Stimulated activated CD4-positive, alpha-beta T cell treated with anti-CD3 and anti-CD28 coated beads, Interleukin-4, amount 100 ng/mL, for 24 hours (primary cell): ENCODE results near the gene EPHB6.

ENCODE experiments used
- DNase-seq: peaks from one replicate; pipeline ENCODE4 v3.0.0-alpha.2; 2020

EPHB6 gene, protein sequence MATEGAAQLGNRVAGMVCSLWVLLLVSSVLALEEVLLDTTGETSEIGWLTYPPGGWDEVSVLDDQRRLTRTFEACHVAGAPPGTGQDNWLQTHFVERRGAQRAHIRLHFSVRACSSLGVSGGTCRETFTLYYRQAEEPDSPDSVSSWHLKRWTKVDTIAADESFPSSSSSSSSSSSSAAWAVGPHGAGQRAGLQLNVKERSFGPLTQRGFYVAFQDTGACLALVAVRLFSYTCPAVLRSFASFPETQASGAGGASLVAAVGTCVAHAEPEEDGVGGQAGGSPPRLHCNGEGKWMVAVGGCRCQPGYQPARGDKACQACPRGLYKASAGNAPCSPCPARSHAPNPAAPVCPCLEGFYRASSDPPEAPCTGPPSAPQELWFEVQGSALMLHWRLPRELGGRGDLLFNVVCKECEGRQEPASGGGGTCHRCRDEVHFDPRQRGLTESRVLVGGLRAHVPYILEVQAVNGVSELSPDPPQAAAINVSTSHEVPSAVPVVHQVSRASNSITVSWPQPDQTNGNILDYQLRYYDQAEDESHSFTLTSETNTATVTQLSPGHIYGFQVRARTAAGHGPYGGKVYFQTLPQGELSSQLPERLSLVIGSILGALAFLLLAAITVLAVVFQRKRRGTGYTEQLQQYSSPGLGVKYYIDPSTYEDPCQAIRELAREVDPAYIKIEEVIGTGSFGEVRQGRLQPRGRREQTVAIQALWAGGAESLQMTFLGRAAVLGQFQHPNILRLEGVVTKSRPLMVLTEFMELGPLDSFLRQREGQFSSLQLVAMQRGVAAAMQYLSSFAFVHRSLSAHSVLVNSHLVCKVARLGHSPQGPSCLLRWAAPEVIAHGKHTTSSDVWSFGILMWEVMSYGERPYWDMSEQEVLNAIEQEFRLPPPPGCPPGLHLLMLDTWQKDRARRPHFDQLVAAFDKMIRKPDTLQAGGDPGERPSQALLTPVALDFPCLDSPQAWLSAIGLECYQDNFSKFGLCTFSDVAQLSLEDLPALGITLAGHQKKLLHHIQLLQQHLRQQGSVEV

GRCh38 chr7:142854372-142855113 lies at the start of gene EPHB6:
TSS of gene EPHB6 (plus strand) at chr7:142855076. CDS start at chr7:142863228, 8,152 bp downstream.
- DNase-seq = peak; percentile 60

DNA sequence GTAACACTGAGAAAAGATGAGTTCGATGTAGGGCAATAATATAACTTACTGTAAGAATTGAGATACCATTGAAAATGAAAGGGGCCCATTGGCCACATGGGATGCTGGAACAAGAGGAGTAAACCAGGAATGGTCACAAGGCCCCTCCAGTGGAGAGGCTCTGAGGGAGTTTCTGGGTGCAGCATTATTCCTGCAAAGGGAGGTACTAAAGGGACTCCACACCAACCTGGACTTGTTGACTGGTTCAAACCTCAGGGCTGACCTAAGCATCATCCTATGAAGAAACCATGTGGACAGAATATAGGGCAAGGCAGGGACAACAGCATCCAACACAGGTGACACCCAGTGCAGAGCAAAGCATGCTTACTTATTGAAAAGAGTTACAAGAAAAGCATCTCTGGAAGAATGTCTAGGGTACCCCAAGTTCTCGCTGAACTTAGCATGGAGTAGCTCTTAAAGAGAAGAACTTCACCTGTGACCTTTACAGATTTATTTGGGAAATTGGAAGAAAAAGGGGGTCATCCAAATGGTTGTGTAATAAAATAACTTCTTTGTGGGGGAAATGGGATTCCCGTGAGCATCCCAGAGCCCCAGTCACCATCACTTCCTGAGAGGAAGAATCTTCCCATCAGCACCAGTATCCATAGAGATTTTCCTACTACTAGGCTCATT lies 49.4 kb upstream of the EPHB6 start:
- DNase-seq = no peak

- DNase-seq = no peak
These were observed 48.9 kb upstream of the EPHB6 start for GRCh38 chr7:142806022-142806356.

GRCh38 chr7:142806957-142807356 lies 47.9 kb upstream of the EPHB6 start:
- DNase-seq = no peak

- DNase-seq = peak; percentile 69
These were observed 46.9 kb upstream of the EPHB6 start for GRCh38 chr7:142807855-142808460.

- DNase-seq = no peak
These were observed 46.4 kb upstream of the EPHB6 start for GRCh38 chr7:142808461-142808801.

DNA sequence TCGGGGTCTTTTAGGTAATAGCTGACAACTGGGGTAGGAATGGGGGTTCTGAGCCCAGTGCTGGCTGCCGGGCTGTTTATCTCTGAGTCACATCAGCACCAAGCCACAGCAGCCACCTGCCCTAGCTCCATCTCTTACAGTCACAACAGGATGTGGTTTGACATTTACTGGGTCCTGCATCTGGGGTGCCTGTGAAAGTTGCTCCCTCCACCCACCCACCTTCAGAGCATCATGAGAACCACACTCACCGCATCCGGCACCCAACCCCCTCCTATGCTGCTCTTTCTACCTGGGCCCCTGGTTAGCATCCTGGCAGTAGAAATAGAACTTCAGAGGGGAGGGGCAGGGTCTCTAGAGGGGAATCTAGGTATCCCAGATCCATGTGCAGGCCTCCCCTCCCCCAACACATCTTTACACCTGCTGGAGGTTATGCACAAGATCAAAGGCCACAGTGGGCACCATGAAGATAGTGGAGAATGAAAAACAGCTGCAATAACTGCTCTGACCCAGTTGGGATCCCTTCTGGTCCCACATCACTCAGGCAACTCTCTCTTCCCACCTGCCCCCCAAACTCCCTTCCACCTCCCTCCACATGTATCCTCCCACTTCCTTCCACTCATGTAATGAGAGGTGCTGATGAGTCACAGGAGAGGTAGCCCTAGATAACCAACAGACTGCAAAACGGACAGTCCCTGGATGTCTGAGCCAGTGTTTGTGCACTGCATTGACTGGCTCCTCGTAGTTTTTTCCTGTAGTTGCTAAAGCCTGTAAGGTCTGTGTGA lies 45.9 kb upstream of the EPHB6 start:
- DNase-seq = peak; percentile 96

- no peak for DNase-seq
These were observed 45.2 kb upstream of the EPHB6 start for GRCh38 chr7:142809671-142810070.

GRCh38 chr7:142811154-142811737 lies 43.6 kb upstream of the EPHB6 start:
- peak; percentile 61 for DNase-seq

DNA sequence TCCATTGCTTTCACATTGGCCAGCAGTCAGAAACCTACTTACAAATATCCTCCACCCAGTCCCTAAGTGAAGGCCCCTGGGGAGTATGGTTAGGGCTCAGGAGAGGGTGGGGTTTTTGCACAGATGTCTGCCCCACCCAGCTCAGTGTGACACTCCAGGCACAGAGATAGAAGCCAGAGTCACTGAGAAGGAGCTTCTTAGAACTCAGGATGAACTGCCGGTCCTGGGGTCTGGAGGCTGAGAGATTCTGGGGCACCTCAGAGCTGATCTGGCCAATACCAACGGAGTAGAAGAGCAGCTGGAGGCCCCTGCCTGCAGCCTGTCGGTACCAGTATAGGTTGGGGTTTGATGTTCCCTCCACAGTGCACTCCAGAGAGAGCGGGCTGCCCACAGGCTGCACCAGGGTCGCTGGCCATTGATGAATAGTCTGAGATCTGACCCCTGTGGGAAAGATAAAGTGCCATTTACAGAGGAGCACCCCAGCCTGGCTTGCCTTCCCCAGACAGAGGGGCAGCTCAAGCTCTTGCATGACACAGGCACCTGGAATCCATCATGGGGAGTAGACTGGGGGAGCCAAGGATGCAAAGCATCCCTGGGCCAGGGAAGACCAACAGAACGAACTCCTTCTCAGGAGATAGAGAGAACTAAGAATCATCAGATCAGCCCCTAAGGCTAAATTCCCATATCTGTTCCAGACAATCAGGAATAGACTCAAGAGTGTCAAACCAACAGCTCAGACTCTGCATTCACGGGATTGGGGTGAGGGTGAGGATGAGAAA lies 42.2 kb upstream of the EPHB6 start:
- no peak for DNase-seq

DNA sequence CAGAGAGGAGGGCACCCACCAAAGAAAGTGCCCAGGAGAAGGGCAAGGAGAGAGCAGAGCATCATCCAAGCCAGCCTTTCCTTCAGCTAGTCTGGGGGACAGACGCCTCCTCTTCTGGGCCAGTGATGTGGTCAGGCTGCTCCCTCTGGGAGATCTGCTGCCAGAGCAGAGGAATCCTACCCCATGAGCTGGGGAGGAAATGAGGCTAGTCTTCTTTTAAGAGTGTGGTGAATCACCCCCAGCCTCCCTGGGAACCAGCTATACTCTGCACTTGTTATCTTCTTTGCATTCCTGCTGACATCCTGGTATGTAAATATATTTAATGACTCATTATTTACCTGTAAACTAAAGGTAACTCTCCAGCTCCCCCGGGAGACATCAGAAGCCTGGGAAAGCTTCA lies 41.6 kb upstream of the EPHB6 start:
- DNase-seq = no peak

DNA sequence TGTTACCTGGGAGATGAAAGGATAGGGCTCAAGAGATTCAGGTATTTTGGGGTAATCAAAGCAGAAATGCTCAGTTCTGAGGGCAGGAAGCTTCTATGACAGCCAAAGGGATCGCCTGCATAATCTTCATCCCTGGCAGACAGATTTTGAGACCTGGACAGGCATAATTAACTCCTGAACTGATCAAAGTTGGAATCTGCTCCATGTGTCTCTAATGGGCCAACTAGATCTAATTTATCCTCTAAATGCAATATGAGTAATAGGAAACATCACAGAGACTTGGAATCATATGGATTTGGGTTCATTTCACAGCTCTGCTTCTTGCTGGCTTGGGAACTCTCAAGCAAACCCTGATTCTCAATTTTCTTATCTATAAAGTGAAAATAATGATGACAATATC lies 41.2 kb upstream of the EPHB6 start:
- DNase-seq = no peak

DNA sequence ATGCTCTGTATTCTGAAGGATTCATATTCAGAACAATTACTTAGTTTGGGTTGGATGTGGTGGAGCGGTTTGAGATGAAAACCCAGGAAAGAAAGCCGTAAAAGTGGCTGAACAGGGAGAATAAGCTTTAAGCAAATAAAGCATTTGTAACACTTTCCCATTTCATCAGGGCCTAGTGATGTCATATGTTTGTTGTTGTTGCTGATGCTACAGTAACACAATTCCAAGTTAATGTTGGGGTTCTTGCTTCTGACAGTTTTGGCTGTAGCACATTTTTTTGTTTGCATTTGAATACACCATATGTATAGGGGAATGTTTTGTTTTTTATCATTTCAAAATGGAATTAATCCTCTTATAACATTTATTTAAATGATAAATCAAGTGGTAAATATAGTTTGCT lies 40.4 kb upstream of the EPHB6 start:
- DNase-seq = no peak

GRCh38 chr7:142815134-142815533 lies 39.7 kb upstream of the EPHB6 start:
- DNase-seq = no peak

DNA sequence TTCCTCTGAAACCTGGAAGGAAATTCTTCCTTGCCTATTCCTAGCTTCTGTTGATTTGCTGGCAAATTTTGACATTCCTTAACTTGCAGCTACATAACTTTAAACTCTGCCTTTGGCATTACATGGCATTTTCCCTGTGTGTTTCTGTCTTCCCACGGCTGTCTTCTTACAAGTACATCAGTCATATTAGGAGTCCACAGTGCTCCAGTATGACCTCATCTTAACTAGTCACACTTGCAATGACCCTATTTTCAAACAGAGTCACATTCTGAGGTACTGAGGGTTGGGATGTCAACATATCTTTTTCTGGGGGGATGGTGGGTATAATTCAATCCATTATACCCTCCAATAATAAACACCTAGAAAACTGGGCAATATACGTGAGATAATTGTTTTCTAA lies 37.4 kb upstream of the EPHB6 start:
- DNase-seq = no peak

GRCh38 chr7:142819530-142819929 lies 35.3 kb upstream of the EPHB6 start:
- DNase-seq = no peak

DNA sequence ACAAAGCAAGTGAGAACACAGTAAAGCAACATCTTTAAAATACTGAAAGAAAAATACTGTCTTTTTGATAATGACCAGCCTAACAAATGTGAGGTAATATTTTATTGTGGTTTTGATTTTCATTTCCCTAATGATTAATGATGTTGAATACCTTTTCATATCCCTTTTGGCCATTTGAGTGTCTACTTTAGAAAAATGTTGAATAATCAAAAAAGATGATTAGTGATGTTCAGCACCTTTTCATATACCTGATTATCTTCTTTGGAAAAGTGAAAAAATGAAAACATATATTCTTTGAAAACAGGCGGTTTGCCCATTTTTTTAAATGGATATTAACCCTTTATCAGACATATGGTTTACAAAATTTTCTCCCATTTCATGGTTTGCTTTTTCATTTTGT lies 32.2 kb upstream of the EPHB6 start:
- no peak for DNase-seq

DNA sequence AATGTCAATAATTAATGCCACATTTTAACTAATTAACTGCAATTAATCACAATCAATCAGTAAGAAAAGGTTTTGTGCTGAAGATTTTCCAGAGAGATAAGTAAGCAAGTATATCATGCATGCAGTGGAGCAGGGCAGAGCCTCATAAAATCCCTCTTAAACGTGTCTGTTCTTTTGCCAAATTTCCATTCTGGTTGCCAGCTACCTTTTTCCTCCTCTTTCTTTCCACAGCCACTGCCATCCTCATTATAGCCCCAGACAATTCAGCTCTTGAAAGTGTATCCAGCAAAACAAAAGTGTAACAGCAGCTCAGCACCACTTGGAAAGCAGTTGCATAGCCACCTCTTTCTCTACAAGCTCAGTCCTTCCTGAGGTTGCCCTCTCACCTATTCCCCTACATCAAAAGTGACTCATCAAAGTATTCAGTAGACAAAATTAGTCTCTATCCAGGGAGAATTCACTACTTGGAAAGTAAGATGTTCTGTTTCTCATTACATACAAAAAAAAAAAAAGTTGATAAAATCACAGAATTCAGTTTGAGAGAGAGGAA lies 26.9 kb upstream of the EPHB6 start:
- no peak for DNase-seq

GRCh38 chr7:142832417-142832816 lies 22.5 kb upstream of the EPHB6 start:
- DNase-seq = no peak
